ENCODE measurements around the gene LINC00305. TPM values are rescaled to one million over a fixed set of nuclear protein-coding genes. Genes with fewer than 3 reads are reported as not detected.

LINC00305 gene
- total RNA-seq, 3 donors from 2014 or later: not detected

GRCh38 chr18:64180171-64180570 lies 31.3 kb upstream of the LINC00305 start:
- no peak for DNase-seq (ENCODE audit: low spot score in 2 of 2)
- Histone ChIP-seq H3K27me3 (no peaks in the 10 kb centered on the region), H3K4me3 (no peak overlapping the region), H3K36me3 (no peaks in the 10 kb centered on the region), H3K4me1 (no peaks in the 10 kb centered on the region), H3K27ac (no peak overlapping the region), H3K9me3 (no peaks in the 10 kb centered on the region)
- TF ChIP-seq CTCF (IDR thresholded peaks at IDR 0.05): no peak
- TF ChIP-seq POLR2A (IDR thresholded peaks at IDR 0.05): no peak
- TF ChIP-seq POLR2AphosphoS5 (IDR thresholded peaks at IDR 0.05): no peak
- intact Hi-C loops (cut with DNase I; ENCODE audit: low total_unique reads): no loop called here

- intact Hi-C loops (cut with DNase I; ENCODE audit: low total_unique reads): no loop called here
- H3K27ac ChIP-seq: no peak overlapping the region
- H3K4me3 ChIP-seq: no peak overlapping the region
- no peaks in the 10 kb centered on the region for H3K4me1 ChIP-seq
- no peaks in the 10 kb centered on the region for H3K27me3 ChIP-seq
- TF ChIP-seq POLR2AphosphoS5 (IDR thresholded peaks at IDR 0.05) (no peak), POLR2A (IDR thresholded peaks at IDR 0.05) (no peak), CTCF (IDR thresholded peaks at IDR 0.05) (no peak)
- no peaks in the 10 kb centered on the region for H3K36me3 ChIP-seq
- no peaks in the 10 kb centered on the region for H3K9me3 ChIP-seq
- no peak for DNase-seq (ENCODE audit: low spot score in 2 of 2)
These were observed 30.7 kb upstream of the LINC00305 start for GRCh38 chr18:64179556-64180080.

- Histone ChIP-seq H3K9me3 (no peaks in the 10 kb centered on the region), H3K27me3 (no peaks in the 10 kb centered on the region), H3K4me1 (no peaks in the 10 kb centered on the region), H3K36me3 (no peaks in the 10 kb centered on the region), H3K4me3 (no peak overlapping the region), H3K27ac (no peak overlapping the region)
- no peak for TF ChIP-seq POLR2A (IDR thresholded peaks at IDR 0.05)
- TF ChIP-seq POLR2AphosphoS5 (IDR thresholded peaks at IDR 0.05): no peak
- no peak for TF ChIP-seq CTCF (IDR thresholded peaks at IDR 0.05)
- no peak for DNase-seq (ENCODE audit: low spot score in 2 of 2)
- intact Hi-C loops (cut with DNase I; ENCODE audit: low total_unique reads): no loop called here
These were observed 30.0 kb upstream of the LINC00305 start for GRCh38 chr18:64178860-64179259.

- Histone ChIP-seq H3K4me1 (no peaks in the 10 kb centered on the region), H3K36me3 (no peaks in the 10 kb centered on the region), H3K4me3 (no peak overlapping the region), H3K9me3 (peaks cover 0 to 10% of the 10 kb centered on the region in 2 donors), H3K27ac (no peak overlapping the region), H3K27me3 (no peaks in the 10 kb centered on the region)
- no peak for DNase-seq (ENCODE audit: low spot score in 2 of 2)
- intact Hi-C loops (cut with DNase I; ENCODE audit: low total_unique reads): no loop called here
- TF ChIP-seq CTCF (IDR thresholded peaks at IDR 0.05) (no peak), POLR2AphosphoS5 (IDR thresholded peaks at IDR 0.05) (no peak), POLR2A (IDR thresholded peaks at IDR 0.05) (no peak)
These were observed 26.5 kb upstream of the LINC00305 start for GRCh38 chr18:64175432-64175831.

- H3K9me3 ChIP-seq: peaks cover 0 to 10% of the 10 kb centered on the region in 2 donors
- H3K4me3 ChIP-seq: no peak overlapping the region
- no peaks in the 10 kb centered on the region for H3K27me3 ChIP-seq
- intact Hi-C loops (cut with DNase I; ENCODE audit: low total_unique reads): no loop called here
- no peaks in the 10 kb centered on the region for H3K4me1 ChIP-seq
- H3K36me3 ChIP-seq: no peaks in the 10 kb centered on the region
- DNase-seq (ENCODE audit: low spot score in 2 of 2): no peak
- H3K27ac ChIP-seq: no peak overlapping the region
- no peak for TF ChIP-seq POLR2AphosphoS5 (IDR thresholded peaks at IDR 0.05)
- TF ChIP-seq CTCF (IDR thresholded peaks at IDR 0.05): no peak
- no peak for TF ChIP-seq POLR2A (IDR thresholded peaks at IDR 0.05)
These were observed 22.7 kb upstream of the LINC00305 start for GRCh38 chr18:64171576-64171975.

Measured in breast epithelium (tissue), 4 donors.